Kidney epithelial cell (primary cell): ENCODE measurements around the gene HABP4. TPM values are rescaled to one million over a fixed set of nuclear protein-coding genes. Genes with fewer than 3 reads are reported as not detected.

ENCODE experiments used
- DNase-seq: peaks from one replicate; pipeline ENCODE4 v3.0.0-alpha.2; 2010; ENCODE audit warnings: low read depth
- H3K27me3 ChIP-seq: 2 replicates; pipeline ENCODE4 v1.6.0; 2011; ENCODE audit warnings: low read length; ENCODE audit not compliant: control insufficient read depth, insufficient read depth
- H3K36me3 ChIP-seq: 2 replicates; pipeline ENCODE4 v1.5.1; 2011; ENCODE audit warnings: low read length; ENCODE audit not compliant: control insufficient read depth, insufficient read depth
- H3K4me3 ChIP-seq: 2 replicates; pipeline ENCODE4 v1.5.1; 2011; ENCODE audit warnings: low read depth, mild to moderate bottlenecking, control low read depth, low read length
- total RNA-seq: library from RNA; depleted of rRNA; stranded (reverse); fragments of >200 nt; gene quantifications from 2 replicates; pipeline ENCODE4 v1.2.3, GENCODE V29; 2015
- TF ChIP-seq, protein P1 (sequence below): IDR thresholded peaks from 2 replicates; pipeline ENCODE4 v1.5.1; 2011; ENCODE audit warnings: mild to moderate bottlenecking, moderate library complexity, low read length, control low read depth, inconsistent platforms; ENCODE audit not compliant: insufficient read depth, poor library complexity, severe bottlenecking

The HABP4 gene
- total RNA-seq, 1 donor from 2014 or later, result 26.7 TPM

DNA sequence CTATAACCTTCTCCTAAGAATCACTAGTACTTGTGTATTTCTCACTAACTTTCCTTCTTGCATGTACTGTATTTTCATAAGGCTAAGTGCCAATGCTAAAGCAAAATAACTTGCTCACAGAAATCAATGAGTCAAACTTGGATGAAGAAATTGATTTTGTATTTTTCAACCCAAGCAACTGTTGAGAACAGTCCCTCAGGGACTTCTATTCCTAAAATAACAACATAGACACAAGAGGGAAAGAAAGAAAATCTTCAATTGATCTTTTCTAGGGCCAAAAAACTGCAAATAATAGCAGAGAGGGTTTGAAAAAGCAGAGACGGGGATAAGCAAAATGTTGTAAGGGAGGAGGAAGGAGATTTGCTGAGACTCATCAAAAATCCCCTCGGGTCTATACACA is 69.8 kb downstream of the HABP4 start:
- DNase-seq, result no peak
- TF ChIP-seq, protein P1, sequence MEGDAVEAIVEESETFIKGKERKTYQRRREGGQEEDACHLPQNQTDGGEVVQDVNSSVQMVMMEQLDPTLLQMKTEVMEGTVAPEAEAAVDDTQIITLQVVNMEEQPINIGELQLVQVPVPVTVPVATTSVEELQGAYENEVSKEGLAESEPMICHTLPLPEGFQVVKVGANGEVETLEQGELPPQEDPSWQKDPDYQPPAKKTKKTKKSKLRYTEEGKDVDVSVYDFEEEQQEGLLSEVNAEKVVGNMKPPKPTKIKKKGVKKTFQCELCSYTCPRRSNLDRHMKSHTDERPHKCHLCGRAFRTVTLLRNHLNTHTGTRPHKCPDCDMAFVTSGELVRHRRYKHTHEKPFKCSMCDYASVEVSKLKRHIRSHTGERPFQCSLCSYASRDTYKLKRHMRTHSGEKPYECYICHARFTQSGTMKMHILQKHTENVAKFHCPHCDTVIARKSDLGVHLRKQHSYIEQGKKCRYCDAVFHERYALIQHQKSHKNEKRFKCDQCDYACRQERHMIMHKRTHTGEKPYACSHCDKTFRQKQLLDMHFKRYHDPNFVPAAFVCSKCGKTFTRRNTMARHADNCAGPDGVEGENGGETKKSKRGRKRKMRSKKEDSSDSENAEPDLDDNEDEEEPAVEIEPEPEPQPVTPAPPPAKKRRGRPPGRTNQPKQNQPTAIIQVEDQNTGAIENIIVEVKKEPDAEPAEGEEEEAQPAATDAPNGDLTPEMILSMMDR, result no peak
- H3K4me3 ChIP-seq, result no peak overlapping the region
- no peaks in the 10 kb centered on the region for H3K27me3 ChIP-seq
- H3K36me3 ChIP-seq, result no peaks in the 10 kb centered on the region

DNA sequence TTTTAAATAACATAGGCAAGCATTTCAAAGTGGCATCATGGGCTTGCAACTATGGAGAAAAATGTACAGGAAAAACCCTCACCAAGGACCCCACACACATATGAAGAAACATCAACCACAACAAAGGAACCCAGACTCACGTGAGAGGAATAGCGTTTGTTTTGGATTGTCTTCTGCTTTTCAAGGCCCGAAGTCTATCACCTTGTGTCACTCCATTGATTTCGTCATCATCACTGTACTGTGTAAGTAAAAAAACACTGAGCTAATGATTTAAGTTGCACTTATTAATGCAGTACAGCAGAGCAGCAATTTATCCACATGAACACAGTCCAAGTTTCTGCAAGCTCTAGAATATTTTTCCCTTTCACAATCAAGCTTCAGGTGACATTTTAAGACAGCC is 72.4 kb downstream of the HABP4 start:
- TF ChIP-seq, protein P1, result no peak
- H3K4me3 ChIP-seq, result no peak overlapping the region
- H3K36me3 ChIP-seq, result no peaks in the 10 kb centered on the region
- no peak for DNase-seq
- H3K27me3 ChIP-seq, result no peaks in the 10 kb centered on the region

DNA sequence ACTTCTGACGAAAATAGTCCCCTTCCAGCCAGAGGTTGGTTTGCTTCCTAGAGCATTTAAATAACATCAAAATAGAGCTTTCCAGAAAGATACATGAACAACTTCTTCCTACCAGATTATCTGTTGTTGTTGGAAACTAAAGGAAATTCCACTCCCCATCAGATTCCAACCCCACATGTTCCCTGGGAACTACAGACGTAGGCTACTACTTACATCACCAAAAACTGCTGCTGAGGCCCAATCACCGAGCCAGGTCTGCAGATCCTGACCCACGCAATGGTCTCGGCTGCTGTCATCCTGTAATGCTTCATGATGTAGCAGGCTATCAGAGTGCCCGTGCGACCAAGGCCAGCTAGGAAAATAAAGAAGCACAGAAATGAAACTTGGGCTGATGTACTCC is 73.4 kb downstream of the HABP4 start:
- TF ChIP-seq, protein P1, result no peak
- Histone ChIP-seq H3K27me3 (no peaks in the 10 kb centered on the region), H3K36me3 (no peaks in the 10 kb centered on the region), H3K4me3 (no peak overlapping the region)
- DNase-seq, result no peak

DNA sequence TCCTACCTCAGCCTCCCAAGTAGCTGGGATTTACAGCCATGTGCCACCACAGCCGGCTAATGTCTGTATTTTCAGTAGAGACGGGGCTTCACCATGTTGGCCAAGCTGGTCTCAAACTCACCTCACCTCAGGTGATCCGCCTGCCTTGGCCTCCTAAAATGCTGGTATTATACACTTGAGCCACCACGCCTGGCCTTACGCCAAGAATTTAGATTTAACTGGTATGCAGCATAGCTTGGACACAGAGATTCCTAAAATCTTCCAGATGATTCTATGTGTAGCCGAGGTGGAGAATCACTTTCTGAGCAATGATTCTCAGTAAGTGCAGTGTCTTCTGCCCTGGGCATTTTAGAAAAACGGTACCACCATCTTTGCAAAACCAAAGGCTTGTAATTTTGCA is 74.1 kb downstream of the HABP4 start:
- H3K27me3 ChIP-seq, result no peaks in the 10 kb centered on the region
- TF ChIP-seq, protein P1, result no peak
- no peak for DNase-seq
- no peak overlapping the region for H3K4me3 ChIP-seq
- no peaks in the 10 kb centered on the region for H3K36me3 ChIP-seq

- no peak overlapping the region for H3K4me3 ChIP-seq
- TF ChIP-seq, protein P1, result no peak
- DNase-seq, result no peak
- no peaks in the 10 kb centered on the region for H3K27me3 ChIP-seq
- no peaks in the 10 kb centered on the region for H3K36me3 ChIP-seq
Observed at GRCh38 chr9:96524764-96525163, 74.8 kb downstream of the HABP4 start.

- Histone ChIP-seq H3K4me3 (no peak overlapping the region), H3K27me3 (no peaks in the 10 kb centered on the region), H3K36me3 (no peaks in the 10 kb centered on the region)
- TF ChIP-seq, protein P1, result no peak
- no peak for DNase-seq
Observed at GRCh38 chr9:96532173-96532572, 82.2 kb downstream of the HABP4 start.
